HepG2 (cell line): Measurements from ENCODE around the gene UTF1. TPM values are rescaled to one million over a fixed set of nuclear protein-coding genes. Genes with fewer than 3 reads are reported as not detected.

Experiments
- ATAC-seq: fragments of 200-7000 bp; cut with Tn5 transposase; 3 replicates; pipeline ENCODE4 v1.9.1; 2020; ENCODE audit warnings: mild to moderate bottlenecking, moderate library complexity
- BruUV-seq: library from RNA; stranded (reverse); fragments of 400-500 nt; replicated peaks from 2 replicates; lab custom pipeline; 2021; lab: Mats Ljungman, UMichigan
- CTCF ChIA-PET: fragments of 300-600 bp; formaldehyde crosslinking; extraction: SDS; loops from one replicate; lab custom pipeline; 2021; ENCODE audit warnings: low total read pairs, inconsistent platforms, low intra/inter-chr PET ratio; lab: Yijun Ruan, JAX
- POLR2A ChIA-PET: fragments of 350-600 bp; sonication (Branson Sonifier 250); formaldehyde crosslinking; loops from one replicate; lab custom pipeline; 2020; ENCODE audit warnings: antibody characterized with exemption, inconsistent platforms; lab: Yijun Ruan, JAX
- DNase-seq: peaks from one replicate; pipeline ENCODE4 v3.0.0-alpha.2; 2015; ENCODE audit warnings: low spot score
- FAIRE-seq: peaks from 3 replicates; lab custom pipeline; 2011; peaks lifted over from hg19 to GRCh38; lab: Jason Lieb, UNC
- H2AFZ ChIP-seq: one replicate; pipeline ENCODE4 v1.6.1; 2011; ENCODE audit warnings: low read length, inconsistent platforms
- H3K27ac ChIP-seq: fragments of 300-600 bp; 3 replicates; pipeline ENCODE4 v1.8.0; 2011; ENCODE audit warnings: mixed run types, mild to moderate bottlenecking, mixed read lengths, low read length, inconsistent platforms; ENCODE audit not compliant: insufficient read depth; ENCODE audit errors: extremely low read length
- H3K27me3 ChIP-seq, 2 experiments: fragments of 200-600 bp in 1 of 2; 2 replicates in 1 of 2; 3 replicates in 1 of 2; pipeline versions ENCODE4 v1.6.0 to v1.8.0; 2011; ENCODE audit warnings: low read length in 2 of 2, mild to moderate bottlenecking in 2 of 2, moderate library complexity in 2 of 2, inconsistent platforms in 1 of 2; ENCODE audit not compliant: insufficient read depth in 2 of 2, control insufficient read depth in 1 of 2
- H3K36me3 ChIP-seq, 2 experiments: fragments of 200-600 bp in 1 of 2; replicated peaks in 1 of 2; 2 replicates in 1 of 2; 3 replicates in 1 of 2; pipeline versions ENCODE4 v1.5.1 to v1.8.0; 2011; ENCODE audit warnings: low read length in 2 of 2, inconsistent platforms in 1 of 2; ENCODE audit not compliant: insufficient read depth in 2 of 2, control insufficient read depth in 1 of 2
- H3K4me1 ChIP-seq: 2 replicates; pipeline ENCODE4 v1.5.1; 2012; ENCODE audit warnings: low read length, inconsistent platforms; ENCODE audit not compliant: insufficient read depth
- H3K4me2 ChIP-seq: 2 replicates; pipeline ENCODE4 v1.6.0; 2011; ENCODE audit warnings: low read depth, low read length, inconsistent platforms
- H3K4me3 ChIP-seq, 3 experiments: fragments of 200-600 bp in 1 of 3; sonication (generic), shearing (Covaris generic) in 1 of 3; replicated peaks in 1 of 3; 2 replicates each; pipeline ENCODE4 v1.5.1; 2011 to 2016; ENCODE audit warnings: low read length in 3 of 3, inconsistent platforms in 2 of 3, low read depth in 2 of 3, mild to moderate bottlenecking in 2 of 3, control low read depth in 1 of 3, mixed read lengths in 1 of 3; ENCODE audit not compliant: insufficient read depth in 1 of 3
- H3K79me2 ChIP-seq: one replicate; pipeline ENCODE4 v1.6.1; 2011; ENCODE audit warnings: low read length, inconsistent platforms; ENCODE audit not compliant: insufficient read depth
- H3K9ac ChIP-seq: 2 replicates; pipeline ENCODE4 v1.6.0; 2011; ENCODE audit warnings: mild to moderate bottlenecking, low read depth, low read length, inconsistent platforms; ENCODE audit not compliant: insufficient read depth
- H3K9me3 ChIP-seq: 2 replicates; pipeline ENCODE4 v1.5.1; 2012; ENCODE audit warnings: mild to moderate bottlenecking, low read length
- H4K20me1 ChIP-seq: 2 replicates; pipeline ENCODE4 v1.6.0; 2011; ENCODE audit warnings: inconsistent platforms, mild to moderate bottlenecking, low read length, moderate library complexity; ENCODE audit not compliant: insufficient read depth
- CHCHD3 ChIP-seq: sonication (generic); formaldehyde crosslinking; IDR thresholded peaks from 2 replicates; pipeline ENCODE4 v1.8.0; 2022; ENCODE audit warnings: mild to moderate bottlenecking, missing genetic modification reagents, moderate library complexity
- HIVEP1 ChIP-seq: sonication (generic); formaldehyde crosslinking; IDR thresholded peaks from 2 replicates; pipeline ENCODE4 v1.4.0; 2020; ENCODE audit warnings: mild to moderate bottlenecking, missing genetic modification reagents
- KAT7 ChIP-seq: IDR thresholded peaks from 2 replicates; pipeline ENCODE4 v1.6.1; 2018; ENCODE audit warnings: borderline replicate concordance, missing compliant biosample characterization
- KMT2A ChIP-seq: sonication (generic); formaldehyde crosslinking; IDR thresholded peaks from 2 replicates; pipeline ENCODE4 v1.4.0; 2020; ENCODE audit warnings: missing genetic modification reagents
- MAFK ChIP-seq, 2 experiments: IDR thresholded peaks in 1 of 2; conservative IDR thresholded peaks in 1 of 2; 2 replicates each; pipeline ENCODE4 v1.6.1; 2011; ENCODE audit warnings: improper control_type of control experiment in 2 of 2, low read length in 2 of 2
- MAX ChIP-seq: IDR thresholded peaks from 2 replicates; pipeline ENCODE4 v1.6.1; 2012; ENCODE audit warnings: inconsistent platforms
- MYC ChIP-seq: sonication (generic); formaldehyde crosslinking; IDR thresholded peaks from 2 replicates; pipeline ENCODE4 v1.9.0; 2021; ENCODE audit warnings: missing genetic modification reagents, borderline replicate concordance
- NR0B2 ChIP-seq: sonication (generic); formaldehyde crosslinking; IDR thresholded peaks from 2 replicates; pipeline ENCODE4 v1.4.0; 2020; ENCODE audit warnings: mild to moderate bottlenecking, missing genetic modification reagents
- POLR2G ChIP-seq: fragments of 200-400 bp; formaldehyde crosslinking; IDR thresholded peaks from 2 replicates; pipeline ENCODE4 v1.6.1; 2018; ENCODE audit warnings: mild to moderate bottlenecking, low read depth, low read length, moderate library complexity
- RNF2 ChIP-seq: fragments of 450-650 bp; conservative IDR thresholded peaks from 2 replicates; pipeline ENCODE4 v1.6.1; 2016; ENCODE audit warnings: low read depth
- RORA ChIP-seq: sonication (generic); formaldehyde crosslinking; IDR thresholded peaks from 2 replicates; pipeline ENCODE4 v1.5.0; 2020; ENCODE audit warnings: mild to moderate bottlenecking, missing genetic modification reagents, moderate library complexity
- RXRB ChIP-seq: IDR thresholded peaks from 2 replicates; pipeline ENCODE4 v1.6.1; 2016; ENCODE audit warnings: borderline replicate concordance, missing genetic modification reagents, missing compliant biosample characterization
- THRA ChIP-seq: sonication (generic); formaldehyde crosslinking; IDR thresholded peaks from 2 replicates; pipeline ENCODE4 v1.4.0; 2020; ENCODE audit warnings: missing genetic modification reagents, borderline replicate concordance
- ZMAT3 ChIP-seq: sonication (generic); formaldehyde crosslinking; conservative IDR thresholded peaks from 2 replicates; pipeline ENCODE4 v1.7.0; 2021; ENCODE audit warnings: missing genetic modification reagents
- ZNF543 ChIP-seq: sonication (generic); formaldehyde crosslinking; IDR thresholded peaks from 2 replicates; pipeline ENCODE4 v1.4.0; 2020; ENCODE audit warnings: mild to moderate bottlenecking, missing genetic modification reagents
- ZNF615 ChIP-seq: sonication (generic); formaldehyde crosslinking; IDR thresholded peaks from 2 replicates; pipeline ENCODE4 v1.5.0; 2020; ENCODE audit warnings: mild to moderate bottlenecking, missing genetic modification reagents, borderline replicate concordance
- ZNF674 ChIP-seq: sonication (generic); formaldehyde crosslinking; IDR thresholded peaks from 2 replicates; pipeline ENCODE4 v1.5.0; 2020; ENCODE audit warnings: low read depth, mild to moderate bottlenecking, missing genetic modification reagents
- ZNF841 ChIP-seq: sonication (generic); formaldehyde crosslinking; IDR thresholded peaks from 2 replicates; pipeline ENCODE4 v1.8.1; 2023; ENCODE audit warnings: missing genetic modification reagents, borderline replicate concordance
- ZNF879 ChIP-seq: sonication (generic); formaldehyde crosslinking; IDR thresholded peaks from 2 replicates; pipeline ENCODE4 v1.8.1; 2023; ENCODE audit warnings: missing genetic modification reagents
- WGBS: methylation state at CpG from one replicate; pipeline ENCODE4 v1.1.6; 2017; ENCODE audit warnings: low lambda C conversion rate; 5-methylcytosine and 5-hydroxymethylcytosine counted together
- in situ Hi-C: cut with HindIII; loops from 2 replicates; pipeline ENCODE4 v1.10.0; 2017; ENCODE audit warnings: low pct_unique_long_range_greater_than_20kb; ENCODE audit not compliant: extremely low pct_ligation_motif_present
- intact Hi-C: fragments of 100-400 bp; cut with micrococcal nuclease; formaldehyde crosslinking; loops from one replicate; pipeline ENCODE4 v1.10.0; 2022; ENCODE audit not compliant: unreplicated experiment
- polyA plus RNA-seq, 8 experiments: library from polyadenylated mRNA; depleted of rRNA in 3 of 8; stranded (reverse) in 7 of 8; unstranded in 1 of 8; fragments of >200 nt; fragmentation: Illumina TruSeq in 4 of 8; extraction: Trizol in 4 of 8; gene quantifications; 2 replicates each; pipeline versions ENCODE4 v1.2.1 to v1.2.3, GENCODE V29; 2011 to 2016; ENCODE audit warnings: low read depth in 4 of 8, missing spikeins in 1 of 8, mixed read lengths in 1 of 8; ENCODE audit not compliant: insufficient read depth in 1 of 8
- total RNA-seq, 5 experiments: library from RNA; depleted of rRNA; stranded (reverse); fragments of >200 nt; fragmentation: Illumina TruSeq; extraction: Trizol; gene quantifications; 2 replicates each; pipeline ENCODE4 v1.2.3, GENCODE V29; 2016; ENCODE audit warnings: low read depth in 1 of 5
- TF ChIP-seq, protein P1 (sequence below): sonication (generic); formaldehyde crosslinking; IDR thresholded peaks from 2 replicates; pipeline ENCODE4 v1.5.1; 2020; ENCODE audit warnings: mild to moderate bottlenecking, missing genetic modification reagents

Gene UTF1
- total and polyA plus RNA-seq, 2 of the 13 experiments (the other 11 are each of a cell fraction or from before 2014, with no cell fraction given), result not detected

- no TSS peak for BruUV-seq
- DNase-seq (no peak), FAIRE-seq (no peak), ATAC-seq (peak; percentile 14)
- Histone ChIP-seq H3K4me1 (peaks cover 35% of the 10 kb centered on the region), H4K20me1 (no peaks in the 10 kb centered on the region), H3K79me2 (no peaks in the 10 kb centered on the region), H3K4me2 (peak overlapping the region; percentile 72), H3K9me3 (no peaks in the 10 kb centered on the region), H3K27me3 (peaks cover 13 to 62% of the 10 kb centered on the region in 2 experiments), H2AFZ (no peak overlapping the region), H3K27ac (no peak overlapping the region), H3K4me3 (peak overlapping the region in 1 of 3 experiments; percentile 63; a peak in 1 of 6 replicates), H3K36me3 (no peaks in the 10 kb centered on the region), H3K9ac (no peak overlapping the region)
- ChIA-PET POLR2A (interaction anchor here (1.2 kb wide), 1 partner anchor 20 kb away, joined by 6 read pairs; no protein-coding TSS in a partner anchor), CTCF (no interaction called here)
- intact Hi-C loops (no loop called here), in situ Hi-C loops (no loop called here)
- 27% methylated on average over 2 of the region's 21 CpGs for WGBS
- TF ChIP-seq RXRB (CRISPR knock-in tag) (0 out of 2 replicates have a peak, but pooled peaks have one; percentile 33), RORA (CRISPR knock-in tag) (no peak), ZNF543 (CRISPR knock-in tag) (no peak), NR0B2 (CRISPR knock-in tag) (no peak), KAT7 (CRISPR knock-in tag) (no peak), MAFK (conservative IDR thresholded peaks at IDR 0.05 in 1 of 2, IDR thresholded peaks at IDR 0.05 in 1 of 2; ENCODE audit: low read length in 2 of 2) (no peak), ZNF879 (CRISPR knock-in tag) (no peak), HIVEP1 (CRISPR knock-in tag) (0 out of 2 replicates have a peak, but pooled peaks have one; percentile 20), ZNF615 (no peak), MAX (peak; percentile 45; the same call in 1 of the 2 replicates), RNF2 (no peak), POLR2G (no peak), CHCHD3 (CRISPR knock-in tag) (no peak), KMT2A (CRISPR knock-in tag) (no peak), ZMAT3 (no peak), MYC (CRISPR knock-in tag) (peak; percentile 29; the same call in 1 of the 2 replicates), ZNF841 (no peak), THRA (CRISPR knock-in tag) (peak; percentile 82; the same call in 1 of the 2 replicates), ZNF674 (CRISPR knock-in tag) (no peak)
- TF ChIP-seq, protein P1, sequence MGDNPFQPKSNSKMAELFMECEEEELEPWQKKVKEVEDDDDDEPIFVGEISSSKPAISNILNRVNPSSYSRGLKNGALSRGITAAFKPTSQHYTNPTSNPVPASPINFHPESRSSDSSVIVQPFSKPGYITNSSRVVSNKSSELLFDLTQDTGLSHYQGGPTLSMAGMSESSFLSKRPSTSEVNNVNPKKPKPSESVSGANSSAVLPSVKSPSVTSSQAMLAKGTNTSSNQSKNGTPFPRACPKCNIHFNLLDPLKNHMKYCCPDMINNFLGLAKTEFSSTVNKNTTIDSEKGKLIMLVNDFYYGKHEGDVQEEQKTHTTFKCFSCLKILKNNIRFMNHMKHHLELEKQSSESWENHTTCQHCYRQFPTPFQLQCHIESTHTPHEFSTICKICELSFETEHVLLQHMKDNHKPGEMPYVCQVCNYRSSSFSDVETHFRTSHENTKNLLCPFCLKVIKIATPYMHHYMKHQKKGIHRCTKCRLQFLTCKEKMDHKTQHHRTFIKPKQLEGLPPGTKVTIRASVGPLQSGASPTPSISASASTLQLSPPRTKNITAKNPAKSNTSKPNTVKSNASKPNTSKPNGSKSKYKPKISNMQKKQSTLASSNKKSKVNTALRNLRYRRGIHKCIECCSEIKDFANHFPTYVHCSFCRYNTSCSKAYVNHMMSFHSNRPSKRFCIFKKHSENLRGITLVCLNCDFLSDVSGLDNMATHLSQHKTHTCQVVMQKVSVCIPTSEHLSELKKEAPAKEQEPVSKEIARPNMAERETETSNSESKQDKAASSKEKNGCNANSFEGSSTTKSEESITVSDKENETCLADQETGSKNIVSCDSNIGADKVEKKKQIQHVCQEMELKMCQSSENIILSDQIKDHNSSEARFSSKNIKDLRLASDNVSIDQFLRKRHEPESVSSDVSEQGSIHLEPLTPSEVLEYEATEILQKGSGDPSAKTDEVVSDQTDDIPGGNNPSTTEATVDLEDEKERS (CRISPR knock-in tag), result no peak
These were observed 28.2 kb downstream of the UTF1 start for GRCh38 chr10:133258066-133258817.
